Stomach (tissue), 9 donors: ENCODE data around the gene SRC. TPM values are rescaled to one million over a fixed set of nuclear protein-coding genes. Genes with fewer than 3 reads are reported as not detected.

ENCODE experiments used
- DNase-seq, 2 donors: peaks; one replicate each; pipeline versions ENCODE4 v3.0.0 to v3.0.0-alpha.2; 2013 to 2019
- H3K27ac ChIP-seq, 5 donors: fragments of 200-600 bp in 4 of 5; sonication (generic) in 4 of 5; one replicate each; pipeline ENCODE4 v1.5.1; 2013 to 2019; ENCODE audit warnings: mild to moderate bottlenecking in 1 of 5, moderate library complexity in 1 of 5
- H3K27me3 ChIP-seq, 3 donors: fragments of 200-600 bp; sonication (generic); one replicate each; pipeline ENCODE4 v1.5.1; 2017 to 2019; ENCODE audit warnings: mixed run types in 1 of 3
- H3K36me3 ChIP-seq, 4 donors: fragments of 200-600 bp; sonication (generic); 1 replicate in 3 of 4; 2 replicates in 1 of 4; pipeline ENCODE4 v1.5.1; 2016 to 2019
- H3K4me1 ChIP-seq, 4 donors: fragments of 200-600 bp; sonication (generic); one replicate each; pipeline ENCODE4 v1.5.1; 2016 to 2019
- H3K4me3 ChIP-seq, 4 donors: fragments of 200-600 bp; sonication (generic) in 3 of 4; one replicate each; pipeline ENCODE4 v1.5.1; 2016 to 2019; ENCODE audit warnings: mild to moderate bottlenecking in 1 of 4
- H3K9me3 ChIP-seq, 4 donors: fragments of 200-600 bp; sonication (generic); one replicate each; pipeline ENCODE4 v1.5.1; 2016 to 2019
- CTCF ChIP-seq, 7 experiments: fragments of 450-650 bp in 4 of 7; fragments of 200-600 bp in 3 of 7; sonication (generic) in 3 of 7; IDR thresholded peaks; one replicate each; pipeline ENCODE4 v1.5.1; 2016 to 2019; ENCODE audit warnings: antibody characterized with exemption in 7 of 7, control low read depth in 2 of 7, mild to moderate bottlenecking in 1 of 7
- EP300 ChIP-seq: sonication (generic); formaldehyde crosslinking; IDR thresholded peaks from one replicate; pipeline ENCODE4 v1.6.1; 2017; ENCODE audit warnings: antibody characterized with exemption
- POLR2A ChIP-seq, 4 donors: fragments of 450-650 bp; IDR thresholded peaks; one replicate each; pipeline ENCODE4 v1.6.1; 2016; ENCODE audit warnings: antibody characterized with exemption in 4 of 4, control low read depth in 2 of 4, mild to moderate bottlenecking in 1 of 4, moderate library complexity in 1 of 4
- POLR2AphosphoS5 ChIP-seq, 3 donors: sonication (generic); formaldehyde crosslinking; IDR thresholded peaks; one replicate each; pipeline ENCODE4 v1.6.1; 2016; ENCODE audit warnings: antibody characterized with exemption in 3 of 3
- WGBS, 5 donors: extraction: QIAGEN DNeasy Blood & Tissue Kit in 3 of 5; methylation state at CpG; one replicate each; pipeline versions ENCODE4 v1.1.5 to v1.1.7; 2013 to 2018; 5-methylcytosine and 5-hydroxymethylcytosine counted together
- intact Hi-C: fragments of 100-400 bp; cut with DNase I; formaldehyde crosslinking; loops from one replicate; pipeline ENCODE4 v1.15.1; 2023; ENCODE audit warnings: low total_unique reads
- polyA plus RNA-seq, 3 donors: library from polyadenylated mRNA; stranded (reverse); fragments of 200-250 nt; gene quantifications; one replicate each; pipeline ENCODE4 v1.2.3, GENCODE V29; 2013
- total RNA-seq, 5 donors: library from RNA; depleted of rRNA; stranded (reverse); fragments of >200 nt; gene quantifications; one replicate each; pipeline versions ENCODE4 v1.1.0 to v1.2.3, GENCODE V29; 2014 to 2016
- donor health status: healthy with polysubstance abuse.
- donor health status: Bipolar disorder and iron deficiency.
- donor health status: healthy.

SRC gene
- total and polyA plus RNA-seq, 8 donors: 31.6 to 471 (median 47.3) TPM

GRCh38 chr20:37327748-37328147 lies 18.2 kb upstream of the SRC start:
- no peak for TF ChIP-seq CTCF (IDR thresholded peaks at IDR 0.05)
- TF ChIP-seq POLR2AphosphoS5 (IDR thresholded peaks at IDR 0.05): peak; percentile 39 to 73 (median 60)
- TF ChIP-seq POLR2A (IDR thresholded peaks at IDR 0.05): no peak
- Histone ChIP-seq H3K36me3 (no peaks in the 10 kb centered on the region), H3K4me3 (no peak overlapping the region), H3K27me3 (no peaks in the 10 kb centered on the region), H3K27ac (peak overlapping the region; percentile 44 to 82 (median 80)), H3K4me1 (peaks cover 7 to 54% (median 18%) of the 10 kb centered on the region in 4 donors), H3K9me3 (no peaks in the 10 kb centered on the region)
- 41 to 85% (median 79%) methylated on average over 11 to 13 of the region's 13 CpGs for WGBS, 5 donors
- peak; percentile 47 to 69 for DNase-seq
- intact Hi-C loops: no loop called here

- Histone ChIP-seq H3K9me3 (no peaks in the 10 kb centered on the region), H3K27ac (peak overlapping the region; percentile 44 to 82 (median 80)), H3K4me3 (no peak overlapping the region), H3K4me1 (peaks cover 7 to 54% (median 18%) of the 10 kb centered on the region in 4 donors), H3K27me3 (no peaks in the 10 kb centered on the region), H3K36me3 (no peaks in the 10 kb centered on the region)
- intact Hi-C loops: no loop called here
- DNase-seq: no peak
- WGBS, 5 donors: 86 to 94% (median 88%) methylated on average over 14 of the region's 14 CpGs
- TF ChIP-seq CTCF (IDR thresholded peaks at IDR 0.05) (no peak), POLR2AphosphoS5 (IDR thresholded peaks at IDR 0.05) (no peak), POLR2A (IDR thresholded peaks at IDR 0.05) (no peak), EP300 (no peak)
Measured at GRCh38 chr20:37328149-37328945, 17.6 kb upstream of the SRC start.

- H3K27me3 ChIP-seq: no peaks in the 10 kb centered on the region
- intact Hi-C loops: no loop called here
- no peak for DNase-seq
- H3K27ac ChIP-seq: peak overlapping the region in 3 of 5 donors; percentile 80 to 82 (median 81)
- 77 to 82% (median 80%) methylated on average over 6 of the region's 6 CpGs for WGBS, 5 donors
- TF ChIP-seq POLR2AphosphoS5 (IDR thresholded peaks at IDR 0.05) (no peak), CTCF (IDR thresholded peaks at IDR 0.05) (no peak), POLR2A (IDR thresholded peaks at IDR 0.05) (no peak), EP300 (no peak)
- peaks cover 7 to 54% (median 18%) of the 10 kb centered on the region in 4 donors for H3K4me1 ChIP-seq
- no peaks in the 10 kb centered on the region for H3K9me3 ChIP-seq
- no peak overlapping the region for H3K4me3 ChIP-seq
- H3K36me3 ChIP-seq: no peaks in the 10 kb centered on the region
Measured at GRCh38 chr20:37329481-37330165, 16.3 kb upstream of the SRC start.

- DNase-seq: no peak
- Histone ChIP-seq H3K36me3 (no peaks in the 10 kb centered on the region), H3K9me3 (no peaks in the 10 kb centered on the region), H3K4me3 (no peak overlapping the region), H3K27ac (no peak overlapping the region), H3K27me3 (no peaks in the 10 kb centered on the region), H3K4me1 (peaks cover 7 to 48% (median 18%) of the 10 kb centered on the region in 4 donors)
- intact Hi-C loops: no loop called here
- TF ChIP-seq EP300: no peak
- TF ChIP-seq POLR2AphosphoS5 (IDR thresholded peaks at IDR 0.05): no peak
- TF ChIP-seq POLR2A (IDR thresholded peaks at IDR 0.05): no peak
- no peak for TF ChIP-seq CTCF (IDR thresholded peaks at IDR 0.05)
- 87 to 95% (median 93%) methylated on average over 6 of the region's 6 CpGs for WGBS, 5 donors
Measured at GRCh38 chr20:37330316-37330715, 15.6 kb upstream of the SRC start.
